T-helper 2 cell (primary cell): ENCODE results near the gene TBL1X.

Experiments used
- DNase-seq, 5 experiments: peaks; one replicate each; pipeline versions ENCODE4 v3.0.0 to v3.0.0-alpha.2; 2012 to 2022

TBL1X gene

DNA sequence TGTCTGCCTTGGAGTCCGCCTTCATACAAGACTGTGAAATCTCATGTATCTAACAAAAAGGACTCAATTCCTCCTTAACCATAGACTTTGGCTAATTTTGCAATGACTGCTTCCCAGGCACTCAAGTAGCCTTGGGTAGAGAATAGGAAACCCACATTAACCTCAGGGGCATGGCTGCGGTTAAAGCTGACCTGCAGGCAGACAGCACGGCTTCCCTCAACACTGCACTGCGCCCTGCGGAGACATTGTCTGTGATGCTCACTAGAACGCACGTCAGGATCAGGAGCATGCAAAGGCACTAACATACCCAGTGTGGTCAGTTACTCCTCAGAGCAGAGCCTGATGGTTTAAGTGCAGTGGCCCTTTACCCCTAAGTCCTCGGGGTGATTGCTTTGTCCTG, 311.1 kb downstream of the TBL1X start:
- peak in 1 of 5 experiments; percentile 29 for DNase-seq

DNA sequence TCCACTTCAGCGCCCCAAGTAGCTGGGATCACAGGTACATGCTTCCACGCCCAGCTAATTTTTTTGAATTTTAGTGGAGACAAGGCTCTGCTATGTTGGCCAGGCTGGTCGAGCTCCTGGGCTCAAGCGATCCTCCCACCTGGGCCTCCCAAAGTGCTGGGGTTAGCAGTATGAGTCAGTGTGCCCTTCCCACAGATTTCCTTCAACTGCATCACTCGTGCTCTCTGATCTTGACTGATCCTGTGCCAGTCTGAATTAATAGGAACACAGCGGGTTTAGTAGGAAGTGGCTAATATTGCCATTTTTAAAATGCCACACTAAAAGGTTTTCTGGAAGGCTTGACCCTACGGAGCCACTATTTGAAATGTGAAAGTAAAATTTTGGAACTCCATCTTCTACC, 317.1 kb downstream of the TBL1X start:
- no peak for DNase-seq

DNA sequence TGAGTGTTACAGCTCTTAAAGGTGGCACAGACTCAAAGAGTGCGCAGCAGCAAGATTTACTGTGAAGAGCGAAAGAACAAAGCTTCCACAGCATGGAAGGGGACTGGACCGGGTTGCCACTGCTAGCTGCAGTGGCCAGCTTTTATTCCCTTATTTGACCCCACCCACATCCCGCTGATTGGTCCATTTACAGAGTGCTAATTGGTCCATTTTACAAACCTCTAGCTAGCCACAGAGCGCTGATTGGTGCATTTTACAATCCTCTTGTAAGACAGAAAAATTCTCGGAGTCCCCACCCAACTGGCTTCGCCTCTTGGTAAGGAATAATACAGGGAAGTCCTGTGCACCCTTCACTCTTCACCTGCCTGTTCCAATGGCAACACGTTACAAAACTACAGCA, 319.5 kb downstream of the TBL1X start:
- DNase-seq: no peak

DNA sequence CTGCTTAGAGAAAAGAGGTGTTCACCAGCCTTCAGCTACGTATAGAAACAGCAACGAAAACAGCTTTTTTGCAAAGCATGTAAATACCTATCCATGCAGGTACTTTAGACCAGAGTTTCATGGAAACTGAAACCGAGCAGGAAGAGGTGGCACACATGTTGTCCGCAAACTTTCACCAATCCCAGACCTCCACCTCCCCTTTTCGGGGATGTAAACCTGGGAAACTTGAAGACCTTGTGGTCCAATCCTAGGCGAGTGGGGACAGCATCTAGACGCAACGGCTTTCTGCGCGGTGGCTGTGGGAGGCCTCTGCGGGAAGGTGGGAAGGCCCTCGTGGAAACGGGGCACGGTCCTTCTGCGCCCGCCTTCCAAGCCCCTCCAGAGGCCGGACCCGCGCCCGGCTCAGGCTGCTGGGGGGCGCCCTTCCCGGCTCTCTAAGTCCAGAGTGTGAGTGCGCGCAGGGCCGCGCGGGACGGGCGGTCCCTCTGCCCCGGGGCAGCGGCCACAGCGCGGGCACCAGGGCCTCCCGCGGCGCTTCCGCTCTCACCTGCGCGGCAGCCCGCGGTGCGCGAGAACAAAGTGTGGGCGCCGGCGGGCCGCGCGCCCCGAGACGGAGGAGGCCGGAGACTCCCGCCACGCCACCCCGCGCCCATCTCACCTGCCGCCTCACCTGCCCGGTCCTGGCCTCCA, 320.5 kb downstream of the TBL1X start:
- DNase-seq: no peak

DNA sequence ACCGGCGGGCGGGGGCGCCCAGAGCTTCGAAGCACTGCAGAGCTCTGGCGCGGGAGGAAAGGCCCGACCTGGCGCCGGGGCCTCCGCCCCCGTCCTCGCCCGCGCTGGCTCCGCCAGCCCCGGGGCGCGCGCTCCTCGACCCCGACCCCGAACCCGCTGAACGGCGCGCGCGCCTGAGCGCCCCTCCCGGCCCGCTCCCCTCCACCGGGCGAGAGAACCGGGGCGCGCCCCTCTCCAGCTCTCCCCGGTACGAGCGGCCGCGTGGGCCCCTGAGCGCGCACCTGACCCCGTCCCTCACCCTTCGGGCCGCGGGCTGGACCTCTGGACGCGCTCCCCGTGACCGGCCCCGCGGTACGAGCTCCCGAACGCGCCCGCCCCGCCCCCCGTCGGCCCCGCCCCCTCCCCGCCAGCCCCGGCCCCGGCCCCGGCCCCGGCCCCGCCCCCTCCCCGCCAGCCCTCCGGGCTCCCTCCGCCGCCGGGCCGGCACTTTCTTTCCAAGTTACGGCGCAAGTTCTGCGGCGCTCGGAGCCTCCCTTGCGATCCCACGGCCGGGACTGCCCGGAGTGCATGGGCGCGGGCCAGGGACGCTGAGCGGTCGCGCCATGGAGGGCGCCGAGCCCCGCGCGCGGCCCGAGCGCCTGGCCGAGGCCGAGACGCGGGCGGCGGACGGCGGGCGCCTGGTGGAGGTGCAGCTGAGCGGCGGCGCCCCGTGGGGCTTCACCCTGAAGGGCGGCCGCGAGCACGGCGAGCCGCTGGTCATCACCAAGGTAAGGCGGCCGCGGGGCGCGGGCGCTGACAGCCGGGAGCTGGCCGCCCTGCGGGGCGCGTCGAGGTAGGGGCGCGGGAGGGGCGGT, 321.3 kb downstream of the TBL1X start, which contains the start of gene SHROOM2:
Gene SHROOM2 (plus strand): TSS at position 486 of the 854 bp plus-strand sequence. CDS start 117 bp downstream, at position 603.
- DNase-seq: no peak

GRCh38 chrX:9786798-9787635, 322.2 kb downstream of the TBL1X start:
- DNase-seq: no peak

GRCh38 chrX:9788911-9789310, 324.1 kb downstream of the TBL1X start:
- DNase-seq: no peak

DNA sequence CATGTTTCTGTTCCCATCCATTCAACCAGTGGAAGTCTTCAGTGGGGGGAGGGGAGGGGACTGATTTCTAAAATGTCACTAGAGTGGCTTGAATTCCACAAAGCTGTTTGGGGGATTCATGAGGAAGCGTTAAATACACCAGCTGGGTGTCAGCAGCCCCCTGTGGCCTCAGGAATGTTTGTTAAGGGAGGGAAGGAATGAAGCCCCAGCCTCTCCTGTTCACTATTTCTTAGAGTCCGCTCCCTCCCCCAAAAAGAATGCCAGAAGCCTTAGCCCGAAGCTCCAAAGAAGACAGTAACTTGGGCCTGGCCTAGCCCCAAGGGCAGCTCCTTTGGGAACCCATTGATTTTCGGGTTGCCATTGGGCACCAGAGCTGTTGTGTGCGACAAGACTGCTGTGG, 324.7 kb downstream of the TBL1X start:
- DNase-seq: no peak
